Fibroblast of peridontal ligament (primary cell): ENCODE measurements around the gene ISG20L2.
"Not testable (repeated sequence)": the region's sequence is repeated elsewhere in the genome, so short reads cannot be mapped to it uniquely, and the experiment has no call there.

Experiments
- DNase-seq: peaks from one replicate; pipeline ENCODE4 v3.0.0-alpha.2; 2010; ENCODE audit errors: extremely low read depth

The ISG20L2 gene

GRCh38 chr1:156728599-156729462, at the start of gene ISG20L2:
Gene ISG20L2, minus strand, starts transcription at chr1:156728766. Its CDS starts 1,114 bp downstream, at chr1:156727652.
- peak; percentile 98 for DNase-seq

- DNase-seq: no peak
Observed at GRCh38 chr1:156777573-156777972, 49.0 kb upstream of the ISG20L2 start.

GRCh38 chr1:156776942-156777341, 48.4 kb upstream of the ISG20L2 start:
- no peak for DNase-seq

GRCh38 chr1:156775799-156776198, 47.2 kb upstream of the ISG20L2 start:
- no peak for DNase-seq

GRCh38 chr1:156773607-156774006, 45.0 kb upstream of the ISG20L2 start:
- no peak for DNase-seq

- no peak for DNase-seq
Observed at GRCh38 chr1:156772728-156773497, 44.3 kb upstream of the ISG20L2 start.

- no peak for DNase-seq
Observed at GRCh38 chr1:156772222-156772621, 43.7 kb upstream of the ISG20L2 start.

GRCh38 chr1:156768610-156769295, 40.2 kb upstream of the ISG20L2 start:
- no peak for DNase-seq

- DNase-seq: no peak
Observed at GRCh38 chr1:156767879-156768604, 39.5 kb upstream of the ISG20L2 start.

- peak; percentile 100 for DNase-seq
Observed at GRCh38 chr1:156767101-156767878, 38.7 kb upstream of the ISG20L2 start, which contains the start of gene PRCC. Gene PRCC, plus strand, starts transcription at chr1:156767535. Its CDS starts 237 bp downstream, at chr1:156767772.

- no peak for DNase-seq
Observed at GRCh38 chr1:156766298-156767100, 37.9 kb upstream of the ISG20L2 start.

- DNase-seq: no peak
Observed at GRCh38 chr1:156765666-156766065, 37.1 kb upstream of the ISG20L2 start.

GRCh38 chr1:156765136-156765535, 36.6 kb upstream of the ISG20L2 start:
- not testable (repeated sequence) for DNase-seq

GRCh38 chr1:156760796-156761104, 32.2 kb upstream of the ISG20L2 start:
- no peak for DNase-seq

GRCh38 chr1:156760092-156760795, 31.7 kb upstream of the ISG20L2 start:
- DNase-seq: no peak

GRCh38 chr1:156757572-156758253, 29.1 kb upstream of the ISG20L2 start:
- DNase-seq: not testable (repeated sequence)

GRCh38 chr1:156756355-156756754, 27.8 kb upstream of the ISG20L2 start:
- no peak for DNase-seq

- DNase-seq: no peak
Observed at GRCh38 chr1:156755527-156755950, 27.0 kb upstream of the ISG20L2 start.

- no peak for DNase-seq
Observed at GRCh38 chr1:156754219-156754618, 25.7 kb upstream of the ISG20L2 start.
